KG1 (cell line): ENCODE measurements around the gene RPL37A.

Source experiments
- DNase-seq: peaks from one replicate; lab custom pipeline; 2025; lab: John Stamatoyannopoulos, UW

Gene RPL37A

DNA sequence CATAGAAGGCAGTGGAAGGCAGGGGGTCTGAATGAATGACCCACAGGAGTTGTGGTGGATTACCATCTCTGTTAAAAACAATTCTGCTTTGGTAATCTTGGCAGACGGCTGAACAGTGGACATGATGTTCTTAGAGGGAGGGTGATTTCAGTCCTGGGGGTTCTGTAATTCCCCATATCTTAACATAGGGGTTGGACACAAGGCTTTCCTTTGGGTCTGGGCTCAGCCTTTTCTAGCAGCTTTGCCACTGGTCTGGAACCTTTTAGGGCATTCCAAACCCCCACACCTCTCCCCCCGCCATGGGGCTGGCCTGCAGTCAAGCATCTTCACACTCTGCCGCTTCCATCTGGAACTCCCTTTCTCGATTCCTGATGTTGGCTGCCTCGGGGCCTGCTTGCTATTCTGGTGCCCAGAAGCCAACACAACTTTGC is 50.3 kb downstream of the RPL37A start:
- DNase-seq = no peak

- DNase-seq = no peak
Observed at GRCh38 chr2:216549926-216550690, 51.5 kb downstream of the RPL37A start.

- DNase-seq = no peak
Observed at GRCh38 chr2:216551234-216552068, 52.8 kb downstream of the RPL37A start.

GRCh38 chr2:216553093-216553478 is 54.4 kb downstream of the RPL37A start:
- no peak for DNase-seq
